ENCODE results near the gene PLXNB2.

Gene PLXNB2

DNA sequence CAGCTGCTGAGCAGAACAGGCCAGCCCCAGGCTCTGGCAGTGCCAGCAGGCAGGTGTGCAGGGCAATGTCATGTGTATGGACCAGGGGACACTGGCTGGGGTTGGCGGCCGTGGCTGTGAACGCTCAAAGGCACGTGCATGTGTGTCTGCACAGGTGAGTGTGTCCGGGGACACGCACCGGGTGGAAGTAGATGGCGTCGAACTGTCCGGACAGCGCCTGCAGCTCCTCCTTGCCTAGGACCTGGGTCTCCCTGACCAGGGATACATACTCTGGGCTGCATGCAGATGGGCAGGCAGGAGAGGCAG lies 57.2 kb downstream of the PLXNB2 start:
- DNase-seq = no peak

- DNase-seq = no peak
These were observed 57.9 kb downstream of the PLXNB2 start for GRCh38 chr22:50249341-50250248.

DNA sequence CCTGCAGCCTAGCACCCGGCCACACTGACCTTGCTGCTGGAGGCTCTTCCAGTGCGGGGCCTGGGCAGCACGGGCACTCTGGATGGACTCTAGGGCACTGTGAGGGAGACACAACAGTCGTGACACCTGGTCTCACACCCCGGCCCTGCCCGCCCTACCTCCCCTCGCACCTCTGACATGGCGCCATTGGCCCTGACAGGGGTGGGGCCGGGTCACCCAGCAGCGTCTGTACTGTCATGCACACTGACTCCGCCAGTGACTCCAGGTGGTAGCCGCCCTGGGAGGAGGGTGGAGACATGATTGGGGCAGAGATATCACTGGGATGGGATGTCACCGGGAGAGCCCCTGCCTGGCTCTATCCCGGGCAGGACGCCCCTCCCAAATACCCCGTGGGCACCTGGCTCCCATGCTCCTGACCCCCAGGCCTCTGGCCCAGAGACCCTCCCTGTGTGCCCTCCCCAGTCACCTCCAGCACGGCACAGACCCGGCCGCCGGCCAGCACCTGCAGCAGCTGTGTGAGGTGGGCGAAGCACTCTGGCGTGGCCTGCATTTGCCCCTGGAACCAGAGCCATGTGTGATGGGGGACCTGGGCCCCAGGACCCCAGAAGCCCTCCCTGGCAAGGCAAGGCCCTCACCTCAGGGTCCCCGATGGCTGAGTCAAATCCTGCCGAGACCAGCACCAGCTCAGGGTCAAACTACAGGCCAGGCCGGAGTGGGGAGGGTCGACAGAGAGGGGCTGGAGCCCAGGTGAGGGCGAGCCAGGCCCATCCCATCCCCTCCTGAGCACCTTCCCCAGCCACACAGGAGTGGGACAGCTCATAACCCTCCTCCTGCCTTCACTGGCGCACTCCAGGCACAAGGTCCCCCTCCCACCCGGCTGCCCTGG lies 59.0 kb downstream of the PLXNB2 start:
- DNase-seq = no peak

DNA sequence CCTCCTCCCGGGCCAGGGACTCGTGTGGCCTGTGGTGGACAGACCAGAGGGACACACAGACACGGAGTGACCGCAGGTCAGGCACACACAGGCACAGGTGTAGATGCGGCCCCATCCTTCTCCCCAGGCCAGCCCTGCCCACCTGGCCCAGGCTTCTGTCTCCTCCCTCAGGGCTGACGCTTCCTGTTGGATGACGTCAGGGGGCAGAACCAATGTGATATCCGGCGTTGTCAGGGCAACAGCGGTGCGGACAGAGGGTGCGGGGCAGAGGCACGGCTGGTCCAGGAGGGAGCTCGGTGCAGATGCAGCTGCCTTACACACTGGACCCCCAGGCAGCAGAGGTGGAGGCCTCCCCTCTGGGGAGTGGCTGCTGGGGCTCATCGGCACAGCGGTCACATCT lies 59.7 kb downstream of the PLXNB2 start:
- DNase-seq = peak; percentile 65

- no peak for DNase-seq
These were observed 60.9 kb downstream of the PLXNB2 start for GRCh38 chr22:50246242-50247175.

GRCh38 chr22:50245214-50246072 lies 62.0 kb downstream of the PLXNB2 start:
- DNase-seq = no peak

DNA sequence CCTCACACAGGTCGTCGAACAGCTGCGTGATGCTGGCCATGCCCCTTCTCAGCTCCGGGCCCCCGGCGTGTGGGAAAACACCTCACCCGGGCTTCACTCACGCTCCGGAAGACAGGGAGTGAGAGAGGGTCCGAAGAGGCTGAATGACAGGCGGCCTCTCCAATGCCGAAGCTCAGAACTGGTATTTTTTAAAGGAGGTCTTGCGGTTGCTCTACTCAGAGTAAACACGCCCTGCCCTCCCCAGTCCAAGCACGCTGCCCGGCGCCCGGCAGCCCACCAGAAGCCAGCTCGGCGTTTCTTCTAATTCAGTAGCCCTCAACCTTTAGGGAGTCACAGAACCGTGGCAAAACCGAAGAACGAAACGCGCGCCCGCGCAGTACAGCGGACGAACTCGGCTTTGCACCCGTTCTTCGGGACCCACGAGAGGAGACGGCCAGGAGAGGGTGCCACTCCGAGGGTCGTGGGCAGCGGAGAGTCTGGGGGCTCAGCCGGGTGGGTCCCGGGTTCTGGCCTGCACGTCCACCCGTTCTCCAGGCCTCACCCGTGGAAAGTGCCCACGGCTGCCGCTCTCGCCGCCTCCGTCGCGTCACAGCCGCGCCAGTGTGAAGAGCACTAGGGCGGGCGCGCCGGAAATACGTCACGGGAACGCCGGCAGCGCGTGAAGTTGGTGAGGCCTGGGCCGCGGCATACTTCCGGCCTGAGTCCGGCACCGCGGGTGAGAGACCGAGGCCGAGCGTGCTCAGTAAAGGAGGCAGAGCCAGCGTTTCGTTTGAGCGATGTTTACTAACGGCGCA lies 62.8 kb downstream of the PLXNB2 start, which contains the start of gene TUBGCP6:
Gene TUBGCP6 (minus strand): TSS at position 604 of the 794 bp plus-strand sequence. CDS start 564 bp downstream, at position 40.
- peak; percentile 97 for DNase-seq

DNA sequence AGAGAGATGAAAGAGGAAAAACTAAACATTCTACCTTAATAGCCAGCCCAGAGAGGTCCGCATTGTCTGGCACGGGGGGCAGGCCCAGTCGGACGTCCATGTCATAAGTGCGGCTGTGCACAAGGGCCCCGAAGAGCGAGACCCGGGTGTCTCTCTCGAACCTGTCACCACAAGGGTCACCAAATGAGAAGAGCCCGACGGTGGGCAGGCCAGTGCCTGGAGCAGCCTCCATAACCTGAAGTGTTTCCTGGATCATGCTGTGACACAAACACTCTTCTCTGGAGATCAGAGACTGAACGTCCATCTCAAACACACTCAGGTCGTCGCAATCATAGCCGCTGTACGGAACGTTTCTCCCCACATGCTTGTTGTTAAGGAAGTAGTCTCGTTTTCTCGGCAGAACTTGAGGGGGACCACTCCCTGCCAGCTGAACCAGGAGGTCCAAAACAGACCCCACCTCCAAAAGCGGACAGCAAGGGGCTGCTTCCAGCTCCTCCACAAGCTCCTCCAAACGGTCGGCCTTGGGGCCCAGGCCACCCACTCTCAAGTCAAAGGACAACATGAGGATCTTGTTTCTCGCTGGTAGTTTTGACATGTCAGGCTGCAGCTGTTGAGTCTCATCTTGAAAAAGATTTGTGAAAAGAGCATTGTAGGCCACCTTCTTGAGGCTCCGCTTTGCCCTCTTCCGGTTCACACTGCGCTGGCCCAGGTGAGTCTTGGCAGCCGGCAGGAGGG lies 63.6 kb downstream of the PLXNB2 start:
- DNase-seq = peak; percentile 70

DNA sequence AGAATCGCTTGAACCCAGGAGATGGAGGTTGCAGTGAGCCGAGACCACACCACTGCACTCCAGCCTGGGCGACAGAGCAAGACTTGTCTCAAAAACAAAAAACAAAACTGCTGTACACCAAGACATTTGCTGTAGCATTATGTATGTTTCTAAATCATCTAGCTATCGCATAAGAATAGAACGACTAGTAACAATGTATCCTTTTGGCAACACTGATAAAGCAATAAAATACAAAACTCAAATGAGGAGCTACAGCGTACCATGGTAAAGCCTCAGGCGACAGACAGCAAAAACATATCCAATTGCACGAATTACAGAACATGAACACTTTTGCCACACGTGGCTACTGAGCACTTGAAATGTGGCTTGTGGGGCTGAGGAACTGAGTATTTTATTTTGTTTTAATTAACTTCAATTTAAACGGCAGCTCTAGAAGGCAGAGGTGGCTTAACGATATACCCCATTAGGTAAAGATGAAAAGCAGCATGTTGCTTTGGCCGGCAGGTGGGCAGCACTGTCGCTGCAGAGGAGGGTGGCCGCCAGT lies 65.0 kb downstream of the PLXNB2 start:
- DNase-seq = no peak

DNA sequence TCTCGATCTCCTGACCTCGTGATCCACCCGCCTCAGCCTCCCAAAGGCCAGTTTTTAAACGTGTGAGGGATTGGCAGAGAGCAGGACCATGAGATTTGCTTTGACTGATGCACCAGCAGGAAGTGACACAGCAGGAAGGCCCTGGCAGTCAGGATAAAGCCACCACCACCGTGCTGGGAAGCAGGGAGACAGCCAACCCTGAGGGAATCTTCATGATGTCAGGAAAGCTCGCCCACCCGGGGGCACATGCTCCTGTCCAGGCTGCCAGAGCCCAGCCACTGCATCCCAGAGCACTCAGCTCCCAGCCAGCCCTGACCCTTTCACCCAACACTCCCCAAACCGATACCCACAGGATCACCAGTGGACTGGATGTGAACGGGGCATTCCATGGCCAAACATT lies 68.7 kb downstream of the PLXNB2 start:
- DNase-seq = no peak

- DNase-seq = no peak
These were observed 70.6 kb downstream of the PLXNB2 start for GRCh38 chr22:50236731-50237409.

- DNase-seq = no peak
These were observed 74.2 kb downstream of the PLXNB2 start for GRCh38 chr22:50233223-50233622.

GRCh38 chr22:50232481-50233151 lies 74.8 kb downstream of the PLXNB2 start:
- DNase-seq = no peak

DNA sequence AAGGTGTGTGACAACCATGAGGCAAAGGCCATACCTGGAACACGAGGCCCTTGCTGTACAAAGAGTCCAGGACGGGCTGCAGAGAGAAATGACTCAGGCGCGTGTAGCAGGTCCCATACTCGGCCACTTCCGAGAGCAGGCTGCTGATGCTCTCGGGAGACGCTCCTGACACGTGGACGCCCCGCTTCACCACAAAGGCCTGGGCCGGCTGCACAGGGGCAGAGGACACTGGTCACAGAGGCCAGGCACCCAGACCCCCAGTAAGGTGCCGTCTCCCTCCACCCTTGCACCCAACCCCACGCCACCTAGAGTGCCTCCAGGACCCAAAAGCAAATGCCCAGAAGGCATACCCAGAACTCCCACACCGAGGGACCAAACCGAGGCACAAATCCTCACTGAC lies 78.1 kb downstream of the PLXNB2 start:
- no peak for DNase-seq

DNA sequence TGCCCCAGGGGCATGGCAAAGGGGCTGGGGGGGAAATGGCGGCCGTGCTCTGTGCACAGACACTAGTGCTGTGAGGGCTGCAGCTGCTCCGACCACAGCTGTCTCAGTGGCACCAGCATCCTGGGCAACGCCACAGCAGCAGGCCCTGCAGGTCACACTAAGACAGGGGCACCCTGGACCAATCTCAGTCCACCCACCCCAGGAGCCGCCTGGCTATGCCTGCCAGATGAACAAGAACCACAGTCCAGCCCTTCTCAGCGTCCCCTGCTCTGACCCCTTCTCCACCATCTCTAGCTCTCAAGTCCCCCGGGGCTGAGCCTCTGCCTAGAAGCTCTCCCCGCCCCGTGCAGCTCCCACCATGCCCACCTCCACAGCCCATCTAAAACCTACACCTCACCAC lies 79.1 kb downstream of the PLXNB2 start:
- DNase-seq = no peak

DNA sequence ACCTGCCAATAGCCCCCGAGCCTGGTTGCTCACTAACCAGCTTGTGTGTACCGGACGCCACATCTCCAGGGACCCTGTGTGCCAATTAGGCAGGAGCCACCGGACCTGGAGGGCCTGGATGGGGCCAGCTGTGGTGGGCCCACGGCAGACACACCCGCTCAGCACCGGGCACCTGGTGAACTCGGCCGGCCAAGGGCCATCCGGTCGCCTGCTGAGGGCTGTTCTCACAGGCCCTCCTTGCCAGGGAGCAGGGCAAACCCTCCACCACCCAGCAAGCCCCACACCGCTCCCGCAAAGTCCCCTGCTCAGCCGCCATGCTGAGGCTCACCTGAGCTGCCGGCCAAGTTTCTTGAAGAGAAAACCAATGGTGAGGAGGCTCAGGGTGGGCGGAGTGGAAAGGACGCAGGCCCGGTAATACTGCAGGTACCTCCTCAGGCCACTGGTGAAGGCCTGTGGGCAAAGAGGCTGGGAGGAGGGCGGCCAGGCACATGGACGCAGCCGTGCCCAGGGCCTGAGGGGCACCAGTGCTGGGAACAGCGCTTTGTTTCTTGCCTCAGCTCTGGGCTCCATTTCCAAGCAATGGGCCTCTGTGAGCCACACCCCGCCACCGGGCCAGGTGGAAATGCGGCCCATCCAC lies 79.7 kb downstream of the PLXNB2 start:
- DNase-seq = no peak

GRCh38 chr22:50226875-50227165 lies 80.6 kb downstream of the PLXNB2 start:
- DNase-seq = no peak
